UCSD-AML1 (cell line): Measurements from ENCODE around the gene DPP10.
"Not testable (repeated sequence)": the region's sequence is repeated elsewhere in the genome, so short reads cannot be mapped to it uniquely, and the experiment has no call there.

Source experiments
- DNase-seq: peaks from one replicate; lab custom pipeline; 2025; ENCODE audit not compliant: unreplicated experiment; lab: John Stamatoyannopoulos, UW

The DPP10 gene

GRCh38 chr2:115389898-115390565 is 947.6 kb downstream of the DPP10 start:
- DNase-seq = no peak

GRCh38 chr2:115396579-115396978 is 954.1 kb downstream of the DPP10 start:
- no peak for DNase-seq

- DNase-seq = no peak
These were observed 958.5 kb downstream of the DPP10 start for GRCh38 chr2:115400940-115401339.

GRCh38 chr2:115412501-115412900 is 970.1 kb downstream of the DPP10 start:
- DNase-seq = no peak

GRCh38 chr2:115413791-115414190 is 971.4 kb downstream of the DPP10 start:
- DNase-seq = no peak

GRCh38 chr2:115414466-115414865 is 972.0 kb downstream of the DPP10 start:
- no peak for DNase-seq

- DNase-seq = no peak
These were observed 979.7 kb downstream of the DPP10 start for GRCh38 chr2:115422004-115422634.

- DNase-seq = no peak
These were observed 985.0 kb downstream of the DPP10 start for GRCh38 chr2:115427436-115427835.

GRCh38 chr2:115440746-115441145 is 998.3 kb downstream of the DPP10 start:
- DNase-seq = not testable (repeated sequence)

- no peak for DNase-seq
These were observed 1001.2 kb downstream of the DPP10 start for GRCh38 chr2:115443539-115444185.

- DNase-seq = no peak
These were observed 1017.6 kb downstream of the DPP10 start for GRCh38 chr2:115460008-115460407.

GRCh38 chr2:115480741-115481140 is 1038.3 kb downstream of the DPP10 start:
- DNase-seq = no peak

GRCh38 chr2:115481842-115482241 is 1039.4 kb downstream of the DPP10 start:
- DNase-seq = no peak

- DNase-seq = no peak
These were observed 1041.2 kb downstream of the DPP10 start for GRCh38 chr2:115483666-115484065.

GRCh38 chr2:115484486-115484885 is 1042.0 kb downstream of the DPP10 start:
- DNase-seq = no peak

GRCh38 chr2:115484983-115485382 is 1042.5 kb downstream of the DPP10 start:
- no peak for DNase-seq

GRCh38 chr2:115491186-115491793 is 1048.8 kb downstream of the DPP10 start:
- DNase-seq = no peak

- no peak for DNase-seq
These were observed 1062.9 kb downstream of the DPP10 start for GRCh38 chr2:115505331-115505730.

GRCh38 chr2:115520727-115521126 is 1078.3 kb downstream of the DPP10 start:
- no peak for DNase-seq

GRCh38 chr2:115524452-115524851 is 1082.0 kb downstream of the DPP10 start:
- DNase-seq = no peak

GRCh38 chr2:115529627-115530026 is 1087.2 kb downstream of the DPP10 start:
- no peak for DNase-seq

GRCh38 chr2:115533081-115533480 is 1090.6 kb downstream of the DPP10 start:
- no peak for DNase-seq
